ENCODE results near the gene OR51S1.
"Not testable (repeated sequence)": the region's sequence is repeated elsewhere in the genome, so short reads cannot be mapped to it uniquely, and the experiment has no call there.

Gene OR51S1

DNA sequence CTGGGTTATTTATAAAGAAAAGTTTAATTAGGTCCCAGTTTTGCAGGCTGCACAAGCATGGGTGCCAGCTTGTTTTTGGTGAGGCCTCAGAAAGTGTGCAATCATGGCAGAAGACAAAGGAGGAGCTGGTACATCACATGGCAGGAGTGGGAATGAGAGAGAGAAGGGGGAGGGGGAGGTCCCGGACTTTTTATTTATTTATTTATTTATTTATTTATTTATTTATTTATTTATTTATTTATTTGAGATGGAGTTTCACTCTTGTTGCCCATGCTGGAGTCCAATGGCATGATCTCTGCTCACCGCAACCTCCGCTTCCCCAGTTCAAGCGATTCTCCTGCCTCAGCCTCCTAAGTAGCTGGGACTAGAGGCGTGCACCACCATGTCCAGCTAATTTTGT is 47.7 kb downstream of the OR51S1 start:
- DNase-seq, result not testable (repeated sequence)

DNA sequence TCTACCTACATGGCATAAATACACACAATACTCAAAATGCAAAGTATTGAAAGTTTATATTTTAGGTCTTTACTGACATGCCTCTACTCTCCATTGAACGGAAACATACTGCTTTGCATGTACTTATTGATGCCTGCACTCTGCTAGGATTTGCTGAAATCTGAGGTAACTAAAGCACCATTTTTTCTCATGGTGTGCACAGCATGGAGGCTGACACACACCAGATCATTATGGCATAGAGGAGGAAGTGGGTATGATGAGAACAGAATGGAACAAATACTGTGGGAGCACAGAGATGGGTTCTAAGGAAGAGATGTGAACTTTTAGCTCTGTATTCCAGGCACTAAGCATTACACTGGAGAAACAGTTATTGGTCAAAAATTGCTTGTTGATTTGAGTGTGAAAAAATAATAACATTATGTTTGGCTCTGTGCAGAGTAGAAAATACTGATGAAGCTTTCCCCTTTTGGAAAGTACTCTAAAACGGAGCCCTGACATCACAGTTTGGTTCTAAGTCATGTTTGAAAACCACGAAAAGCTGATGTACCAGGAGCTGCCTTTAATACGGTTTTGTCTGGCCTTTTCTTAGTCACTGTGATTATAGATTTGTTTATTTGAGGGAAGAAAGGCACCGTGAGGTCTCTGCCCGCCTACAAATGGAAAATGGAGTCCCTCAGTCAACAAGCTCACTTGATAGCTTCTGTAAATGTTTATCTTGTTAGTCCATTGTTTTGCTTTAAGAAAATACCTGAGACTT is 50.4 kb downstream of the OR51S1 start:
- no peak for DNase-seq

All from activated effector memory CD4-positive, alpha-beta T cell treated with Interleukin-2 at 50 U/mL for 16 hours (primary cell).